Gastrocnemius medialis (tissue), 4 donors: ENCODE data around the gene CYP3A4. TPM values are rescaled to one million over a fixed set of nuclear protein-coding genes. Genes with fewer than 3 reads are reported as not detected.
"Not testable (repeated sequence)": the region's sequence is repeated elsewhere in the genome, so short reads cannot be mapped to it uniquely, and the experiment has no call there.

Experiments
- ATAC-seq, 2 donors: fragments of 150-250 bp; one replicate each; pipeline ENCODE4 v1.9.1; 2016
- DNase-seq, 2 donors: peaks; one replicate each; pipeline ENCODE4 v3.0.0-alpha.2; 2019
- H3K27ac ChIP-seq, 4 donors: fragments of 200-600 bp; sonication (generic); 1 replicate in 1 of 4; 2 replicates in 3 of 4; pipeline ENCODE4 v1.5.1; 2016 to 2018; ENCODE audit warnings: mild to moderate bottlenecking in 2 of 4, moderate library complexity in 1 of 4
- H3K27me3 ChIP-seq, 3 donors: fragments of 200-600 bp; sonication (generic) in 2 of 3; 1 replicate in 1 of 3; 2 replicates in 2 of 3; pipeline versions ENCODE4 v1.5.1 to v1.6.0; 2016 to 2019; ENCODE audit warnings: mild to moderate bottlenecking in 1 of 3, moderate library complexity in 1 of 3
- H3K36me3 ChIP-seq, 2 donors: fragments of 200-600 bp; sonication (generic) in 1 of 2; one replicate each; pipeline ENCODE4 v1.5.1; 2017 to 2018
- H3K4me1 ChIP-seq, 2 donors: fragments of 200-600 bp; sonication (generic) in 1 of 2; one replicate each; pipeline ENCODE4 v1.5.1; 2016 to 2017; ENCODE audit warnings: mild to moderate bottlenecking in 2 of 2
- H3K4me3 ChIP-seq, 4 donors: fragments of 200-600 bp; sonication (generic) in 3 of 4; 1 replicate in 1 of 4; 2 replicates in 3 of 4; pipeline ENCODE4 v1.5.1; 2016 to 2019; ENCODE audit warnings: mild to moderate bottlenecking in 2 of 4
- H3K9me3 ChIP-seq, 3 donors: fragments of 200-600 bp; sonication (generic) in 2 of 3; 1 replicate in 1 of 3; 2 replicates in 2 of 3; pipeline ENCODE4 v1.5.1; 2016 to 2019
- POLR2A ChIP-seq, 2 donors: fragments of 450-650 bp; IDR thresholded peaks; one replicate each; pipeline ENCODE4 v1.6.1; 2017; ENCODE audit warnings: antibody characterized with exemption in 2 of 2, mild to moderate bottlenecking in 2 of 2, moderate library complexity in 2 of 2
- in situ Hi-C, 4 donors: fragments of 200-750 bp; cut with MboI; loops; one replicate each; pipeline versions ENCODE4 v1.15.0 to v1.8.0; 2017; ENCODE audit warnings: low sequenced_read_pairs in 4 of 4
- intact Hi-C: fragments of 100-400 bp; cut with DNase I; formaldehyde crosslinking; loops from one replicate; pipeline ENCODE4 v1.15.1; 2023; ENCODE audit warnings: low total_unique reads
- total RNA-seq, 4 donors: library from RNA; depleted of rRNA; stranded (reverse); fragments of >200 nt; gene quantifications; one replicate each; pipeline versions ENCODE4 v1.1.0 to v1.2.3, GENCODE V29; 2016
- TF ChIP-seq, protein P1 (sequence below), 5 experiments: fragments of 450-650 bp in 3 of 5; fragments of 200-600 bp in 2 of 5; sonication (generic) in 2 of 5; IDR thresholded peaks in 4 of 5; conservative IDR thresholded peaks in 1 of 5; 1 replicate in 4 of 5; 2 replicates in 1 of 5; pipeline ENCODE4 v1.5.1; 2016 to 2019; ENCODE audit warnings: antibody characterized with exemption in 5 of 5, mild to moderate bottlenecking in 3 of 5, moderate library complexity in 3 of 5

CYP3A4 gene
- total RNA-seq, 4 donors from 2014 or later, result 0.71 to 107 (median 2.2) TPM; not detected in 1

DNA sequence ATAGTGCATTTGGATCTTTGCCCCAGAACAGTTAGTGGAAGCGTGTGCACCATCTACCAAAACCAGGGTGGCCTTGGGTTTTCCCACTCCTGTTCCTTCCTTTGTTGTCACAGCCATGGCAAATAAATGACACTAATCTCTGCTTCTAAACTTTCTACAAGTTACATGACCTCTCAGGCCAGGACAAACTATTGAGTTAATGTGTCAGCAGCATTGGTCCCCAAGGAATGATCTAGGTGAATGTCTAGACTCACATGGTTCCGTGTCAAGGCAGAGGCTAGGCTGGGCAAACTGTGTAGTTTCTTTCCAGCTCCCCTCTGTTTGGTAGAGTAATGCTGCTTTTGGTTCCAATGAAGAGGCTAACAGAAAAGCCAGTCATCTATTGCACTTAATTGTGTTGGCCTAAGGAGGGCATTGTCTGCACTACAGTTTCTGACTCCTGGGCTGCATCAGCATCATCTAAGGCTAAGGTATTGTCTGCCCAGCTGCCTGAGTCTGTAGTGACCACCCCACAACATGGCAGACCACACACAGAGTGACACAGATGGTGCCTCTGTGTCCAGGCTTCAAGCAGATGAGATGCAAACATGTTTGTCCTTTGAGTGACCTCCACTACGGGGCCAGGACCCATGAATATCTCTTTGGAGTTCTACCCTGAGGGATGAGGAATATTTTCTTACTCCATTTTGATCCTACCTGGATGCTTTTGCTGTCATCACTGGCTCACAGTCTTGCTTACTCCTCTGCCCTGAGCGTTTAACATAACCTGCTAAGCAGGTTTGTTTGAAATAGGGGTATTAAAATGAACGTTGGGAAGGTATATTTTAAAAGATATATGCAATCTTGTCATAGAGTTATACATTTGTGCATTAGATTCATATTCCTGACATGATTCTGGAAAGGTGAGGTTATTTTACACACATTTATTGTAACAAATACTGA is 1.7 kb downstream of the CYP3A4 start:
- Histone ChIP-seq H3K4me1 (peaks cover 5 to 16% of the 10 kb centered on the region in 2 donors), H3K9me3 (no peaks in the 10 kb centered on the region), H3K27ac (no peak overlapping the region), H3K4me3 (no peak overlapping the region), H3K36me3 (no peaks in the 10 kb centered on the region), H3K27me3 (no peaks in the 10 kb centered on the region)
- DNase-seq (no peak), ATAC-seq (no peak)
- intact Hi-C loops (no loop called here), in situ Hi-C loops (no loop called here)
- TF ChIP-seq, protein P1, sequence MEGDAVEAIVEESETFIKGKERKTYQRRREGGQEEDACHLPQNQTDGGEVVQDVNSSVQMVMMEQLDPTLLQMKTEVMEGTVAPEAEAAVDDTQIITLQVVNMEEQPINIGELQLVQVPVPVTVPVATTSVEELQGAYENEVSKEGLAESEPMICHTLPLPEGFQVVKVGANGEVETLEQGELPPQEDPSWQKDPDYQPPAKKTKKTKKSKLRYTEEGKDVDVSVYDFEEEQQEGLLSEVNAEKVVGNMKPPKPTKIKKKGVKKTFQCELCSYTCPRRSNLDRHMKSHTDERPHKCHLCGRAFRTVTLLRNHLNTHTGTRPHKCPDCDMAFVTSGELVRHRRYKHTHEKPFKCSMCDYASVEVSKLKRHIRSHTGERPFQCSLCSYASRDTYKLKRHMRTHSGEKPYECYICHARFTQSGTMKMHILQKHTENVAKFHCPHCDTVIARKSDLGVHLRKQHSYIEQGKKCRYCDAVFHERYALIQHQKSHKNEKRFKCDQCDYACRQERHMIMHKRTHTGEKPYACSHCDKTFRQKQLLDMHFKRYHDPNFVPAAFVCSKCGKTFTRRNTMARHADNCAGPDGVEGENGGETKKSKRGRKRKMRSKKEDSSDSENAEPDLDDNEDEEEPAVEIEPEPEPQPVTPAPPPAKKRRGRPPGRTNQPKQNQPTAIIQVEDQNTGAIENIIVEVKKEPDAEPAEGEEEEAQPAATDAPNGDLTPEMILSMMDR (IDR thresholded peaks at IDR 0.05 in 4 of 5, conservative IDR thresholded peaks at IDR 0.05 in 1 of 5), result no peak
- TF ChIP-seq POLR2A (IDR thresholded peaks at IDR 0.05), result no peak

DNA sequence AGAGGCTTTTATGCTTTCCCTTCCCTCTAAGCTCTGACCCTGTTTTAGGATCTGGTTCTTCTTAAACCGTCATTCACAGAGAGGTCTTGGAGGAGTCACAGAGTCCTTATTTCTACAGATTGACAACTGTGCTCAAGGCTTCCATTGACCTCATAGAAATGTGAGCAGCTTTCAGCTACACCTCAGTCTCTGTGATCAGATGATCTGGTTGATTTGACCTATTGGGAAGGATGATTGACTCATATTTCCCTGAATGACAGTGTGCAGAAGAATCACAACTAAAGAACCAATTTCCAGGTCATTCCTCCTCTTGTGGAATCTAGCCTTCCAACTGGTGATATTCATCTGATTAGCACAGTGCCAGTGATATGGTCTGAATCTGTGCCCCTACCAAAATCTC is 3.4 kb downstream of the CYP3A4 start:
- ATAC-seq (no peak), DNase-seq (no peak)
- intact Hi-C loops, result no loop called here
- no peaks in the 10 kb centered on the region for H3K36me3 ChIP-seq
- H3K27ac ChIP-seq, result no peak overlapping the region
- no peaks in the 10 kb centered on the region for H3K9me3 ChIP-seq
- no peak for TF ChIP-seq POLR2A (IDR thresholded peaks at IDR 0.05)
- TF ChIP-seq, protein P1 (IDR thresholded peaks at IDR 0.05 in 4 of 5, conservative IDR thresholded peaks at IDR 0.05 in 1 of 5), result no peak
- H3K27me3 ChIP-seq, result no peaks in the 10 kb centered on the region
- H3K4me1 ChIP-seq, result peaks cover 5 to 12% of the 10 kb centered on the region in 2 donors
- H3K4me3 ChIP-seq, result no peak overlapping the region
- in situ Hi-C loops, result no loop called here

DNA sequence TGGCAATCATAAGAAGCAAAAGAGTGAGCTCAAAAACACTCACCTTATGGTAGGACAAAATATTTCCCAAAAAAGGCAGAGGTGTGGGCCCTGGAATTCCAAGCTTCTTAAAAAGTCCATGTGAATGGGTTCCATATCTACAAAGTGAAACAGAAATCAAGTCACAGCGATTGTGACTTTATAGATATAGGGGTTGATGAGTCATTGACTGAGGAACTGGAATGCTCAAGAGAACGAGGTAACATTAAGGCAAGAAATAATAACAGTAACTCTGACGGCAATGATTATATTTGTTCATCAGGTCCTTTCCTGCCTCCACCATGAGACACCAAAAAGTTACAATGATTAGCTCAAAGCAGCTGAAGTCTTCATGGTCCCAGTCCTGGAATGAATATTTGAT is 4.0 kb downstream of the CYP3A4 start:
- ATAC-seq, result no peak
- no peaks in the 10 kb centered on the region for H3K27me3 ChIP-seq
- H3K4me1 ChIP-seq, result peaks cover 5 to 12% of the 10 kb centered on the region in 2 donors
- in situ Hi-C loops, result no loop called here
- H3K36me3 ChIP-seq, result no peaks in the 10 kb centered on the region
- intact Hi-C loops, result no loop called here
- DNase-seq, result no peak
- no peak overlapping the region for H3K27ac ChIP-seq
- TF ChIP-seq, protein P1 (IDR thresholded peaks at IDR 0.05 in 4 of 5, conservative IDR thresholded peaks at IDR 0.05 in 1 of 5), result no peak
- TF ChIP-seq POLR2A (IDR thresholded peaks at IDR 0.05), result no peak
- H3K9me3 ChIP-seq, result no peaks in the 10 kb centered on the region
- H3K4me3 ChIP-seq, result no peak overlapping the region

DNA sequence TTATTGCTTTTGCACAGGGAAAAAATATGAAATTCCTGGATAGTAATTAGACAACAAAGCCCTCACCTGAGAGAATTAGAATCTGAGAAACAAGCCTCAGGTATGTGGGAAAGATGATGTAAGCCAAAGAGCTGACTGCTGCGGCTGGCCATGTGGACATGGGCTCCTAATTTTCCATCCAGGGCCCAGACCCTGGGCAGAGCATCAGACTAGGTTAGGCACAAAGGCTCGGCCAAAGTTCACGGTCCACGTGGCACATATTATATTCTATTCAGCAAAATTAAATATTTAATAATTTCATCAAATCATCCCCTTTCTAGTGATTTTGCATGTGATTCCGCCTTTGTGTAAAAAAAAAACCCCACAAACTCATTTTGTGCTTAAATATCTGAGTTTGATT is 5.1 kb downstream of the CYP3A4 start:
- ATAC-seq, result no peak
- TF ChIP-seq, protein P1 (IDR thresholded peaks at IDR 0.05 in 4 of 5, conservative IDR thresholded peaks at IDR 0.05 in 1 of 5), result no peak
- no peak for TF ChIP-seq POLR2A (IDR thresholded peaks at IDR 0.05)

DNA sequence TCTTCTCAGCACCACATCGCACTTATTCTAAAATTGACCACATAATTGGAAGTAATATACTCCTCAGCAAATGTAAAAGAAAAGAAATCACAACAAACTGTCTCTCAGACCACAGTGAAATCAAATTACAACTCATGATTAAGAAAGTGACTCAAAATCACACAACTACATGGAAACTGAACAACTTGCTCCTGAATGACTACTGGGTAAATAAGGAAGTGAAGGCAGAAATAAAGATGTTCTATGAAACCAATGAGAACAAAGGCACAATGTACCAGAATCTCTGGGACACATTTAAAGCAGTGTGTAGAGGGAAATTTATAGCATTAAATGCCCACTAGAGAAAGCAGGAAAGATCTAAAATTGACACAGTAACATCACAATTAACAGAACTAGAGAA is 10.6 kb downstream of the CYP3A4 start:
- DNase-seq, H3K4me3 ChIP-seq, H3K9me3 ChIP-seq, ATAC-seq, H3K4me1 ChIP-seq, H3K27me3 ChIP-seq, in situ Hi-C loops, H3K27ac ChIP-seq, intact Hi-C loops, H3K36me3 ChIP-seq: not testable (repeated sequence)

More for the DNA sequence above, 5.1 kb downstream of the CYP3A4 start:
- in situ Hi-C loops (no loop called here), intact Hi-C loops (no loop called here)
- Histone ChIP-seq H3K4me3 (no peak overlapping the region), H3K27me3 (no peaks in the 10 kb centered on the region), H3K4me1 (peaks cover under 1 to 4% of the 10 kb centered on the region in 2 donors), H3K9me3 (no peaks in the 10 kb centered on the region), H3K27ac (no peak overlapping the region), H3K36me3 (no peaks in the 10 kb centered on the region)
- DNase-seq, result no peak
